Activated CD8-positive, alpha-beta T cell treated with anti-CD3 and anti-CD28 coated beads for 36 hours (primary cell): ENCODE data around the gene RAB34. TPM values are rescaled to one million over a fixed set of nuclear protein-coding genes. Genes with fewer than 3 reads are reported as not detected.

Source experiments
- ATAC-seq: fragments of 200-7000 bp; cut with Tn5 transposase; one replicate; pipeline ENCODE4 v1.10.0; 2021; ENCODE audit warnings: mild to moderate bottlenecking, moderate library complexity
- CTCF ChIA-PET: fragments of 350-600 bp; sonication (Branson Sonifier 250); formaldehyde crosslinking; loops from one replicate; lab custom pipeline; 2021; ENCODE audit warnings: antibody characterized with exemption; lab: Charles Lee
- POLR2A ChIA-PET: fragments of 350-600 bp; sonication (Branson Sonifier 250); formaldehyde crosslinking; loops from one replicate; lab custom pipeline; 2021; ENCODE audit warnings: antibody characterized with exemption; lab: Charles Lee
- DNase-seq: peaks from one replicate; pipeline ENCODE4 v3.0.0-alpha.2; 2020
- H3K27ac Mint-ChIP-seq: one replicate; pipeline ENCODE4 v1.8.0; 2021; ENCODE audit warnings: mild to moderate bottlenecking, mixed read lengths
- H3K27me3 Mint-ChIP-seq: one replicate; pipeline ENCODE4 v1.8.0; 2021; ENCODE audit warnings: mixed read lengths
- H3K36me3 Mint-ChIP-seq: one replicate; pipeline ENCODE4 v1.8.0; 2021; ENCODE audit warnings: low read depth, mixed read lengths
- H3K4me1 Mint-ChIP-seq: one replicate; pipeline ENCODE4 v1.8.0; 2021; ENCODE audit warnings: low read depth, mixed read lengths
- H3K4me3 Mint-ChIP-seq: one replicate; pipeline ENCODE4 v1.8.0; 2021; ENCODE audit warnings: mild to moderate bottlenecking, moderate library complexity, mixed read lengths
- H3K9me3 Mint-ChIP-seq: one replicate; pipeline ENCODE4 v1.8.0; 2021; ENCODE audit warnings: mixed read lengths
- CTCF ChIP-seq: fragments of 200-600 bp; IDR thresholded peaks from one replicate; pipeline ENCODE4 v1.8.0; 2022; ENCODE audit warnings: antibody characterized with exemption, mild to moderate bottlenecking
- intact Hi-C: fragments of 100-400 bp; cut with micrococcal nuclease; formaldehyde crosslinking; loops from one replicate; pipeline ENCODE4 v1.10.0; 2022
- total RNA-seq, 2 experiments: library from RNA; stranded (reverse); gene quantifications; one replicate each; pipeline ENCODE4 v1.2.3, GENCODE V29; 2021

Gene RAB34
- total RNA-seq, 2 experiments from 2014 or later = 9.8 to 14.4 TPM

- DNase-seq (no peak), ATAC-seq (no peak)
- POLR2A ChIA-PET = interaction anchor here (0.9 to 1.0 kb wide), 2 partner anchors 11 to 13 kb away, joined by 3 to 4 read pairs; partner anchors contain the start of gene PROCA1
- no peak overlapping the region for H3K4me3 Mint-ChIP-seq
- peaks cover 49% of the 10 kb centered on the region for H3K36me3 Mint-ChIP-seq
- no peaks in the 10 kb centered on the region for H3K27me3 Mint-ChIP-seq
- no peak for TF ChIP-seq CTCF
- intact Hi-C loops = no loop called here
- H3K9me3 Mint-ChIP-seq = no peaks in the 10 kb centered on the region
- H3K4me1 Mint-ChIP-seq = no peaks in the 10 kb centered on the region
- no peak overlapping the region for H3K27ac Mint-ChIP-seq
- CTCF ChIA-PET = no interaction called here
These were observed 19.3 kb downstream of the RAB34 start for GRCh38 chr17:28698253-28698941.

GRCh38 chr17:28693869-28694268 lies 23.8 kb downstream of the RAB34 start:
- Mint-ChIP-seq H3K36me3 (peaks cover 51% of the 10 kb centered on the region), H3K27ac (no peak overlapping the region), H3K9me3 (no peaks in the 10 kb centered on the region), H3K27me3 (no peaks in the 10 kb centered on the region), H3K4me1 (no peaks in the 10 kb centered on the region), H3K4me3 (no peak overlapping the region)
- ChIA-PET CTCF (no interaction called here), POLR2A (interaction anchor here (0.8 to 1.7 kb wide), 3 partner anchors 11 to 116 kb away, joined by 3 to 4 read pairs (median 3); no protein-coding TSS in a partner anchor)
- ATAC-seq (no peak), DNase-seq (no peak)
- intact Hi-C loops = no loop called here
- TF ChIP-seq CTCF = no peak

DNA sequence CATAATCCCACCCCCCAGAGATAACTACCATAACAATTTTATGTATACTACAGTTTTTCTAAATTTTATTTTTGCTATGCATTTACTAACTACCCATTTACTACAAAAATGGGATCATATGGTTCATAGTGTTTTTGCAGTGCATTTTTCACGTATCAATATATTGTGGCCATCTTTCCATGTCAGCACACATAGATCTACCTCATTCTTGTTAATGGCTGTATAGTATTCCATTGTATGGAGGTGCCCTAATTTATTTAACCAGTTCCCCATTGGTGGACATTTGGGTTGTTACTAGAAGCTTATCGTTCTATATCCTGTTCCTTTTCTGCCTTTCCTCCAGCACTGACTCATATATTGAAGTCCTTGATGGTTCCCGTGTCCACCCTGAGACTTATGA lies 28.7 kb downstream of the RAB34 start:
- intact Hi-C loops = no loop called here
- Mint-ChIP-seq H3K4me1 (no peaks in the 10 kb centered on the region), H3K9me3 (no peaks in the 10 kb centered on the region), H3K4me3 (no peak overlapping the region), H3K27me3 (no peaks in the 10 kb centered on the region), H3K27ac (no peak overlapping the region), H3K36me3 (peaks cover 68% of the 10 kb centered on the region)
- no peak for TF ChIP-seq CTCF
- no peak for ATAC-seq
- ChIA-PET CTCF (interaction anchor here (0.8 to 1.4 kb wide), 2 partner anchors 14 to 77 kb away, joined by 3 to 5 read pairs; no protein-coding TSS in a partner anchor), POLR2A (interaction anchor here (0.6 to 3.8 kb wide), 6 partner anchors 11 to 87 kb away, joined by 3 to 14 read pairs (median 5); partner anchors contain the start of gene PROCA1)
- no peak for DNase-seq

- intact Hi-C loops = no loop called here
- Mint-ChIP-seq H3K4me3 (no peak overlapping the region), H3K27ac (no peak overlapping the region), H3K27me3 (no peaks in the 10 kb centered on the region), H3K4me1 (no peaks in the 10 kb centered on the region), H3K36me3 (peaks cover 66% of the 10 kb centered on the region), H3K9me3 (no peaks in the 10 kb centered on the region)
- POLR2A ChIA-PET = interaction anchor here (0.6 to 3.8 kb wide), 5 partner anchors 11 to 86 kb away, joined by 3 to 14 read pairs (median 6); partner anchors contain the start of gene PROCA1
- ATAC-seq (no peak), DNase-seq (no peak)
- CTCF ChIA-PET = interaction anchor here (0.7 to 1.7 kb wide), 3 partner anchors 13 to 75 kb away, joined by 3 to 5 read pairs (median 4); no protein-coding TSS in a partner anchor
- TF ChIP-seq CTCF = no peak
These were observed 29.2 kb downstream of the RAB34 start for GRCh38 chr17:28688481-28688880.

GRCh38 chr17:28686296-28686695 lies 31.4 kb downstream of the RAB34 start:
- POLR2A ChIA-PET = interaction anchor here (0.6 kb wide), 1 partner anchor 10 kb away, joined by 3 read pairs; no protein-coding TSS in a partner anchor

More at GRCh38 chr17:28686296-28686695, 31.4 kb downstream of the RAB34 start:
- Mint-ChIP-seq H3K9me3 (no peaks in the 10 kb centered on the region), H3K4me3 (no peak overlapping the region), H3K27ac (no peak overlapping the region), H3K4me1 (no peaks in the 10 kb centered on the region), H3K36me3 (peaks cover 72% of the 10 kb centered on the region), H3K27me3 (no peaks in the 10 kb centered on the region)
- CTCF ChIA-PET = interaction anchor here (1.3 kb wide), 1 partner anchor 25 kb away, joined by 3 read pairs; the partner anchor contains the start of gene PROCA1
- DNase-seq (no peak), ATAC-seq (no peak)
- TF ChIP-seq CTCF = no peak
- intact Hi-C loops = no loop called here
